Osteoblast (primary cell): ENCODE data around the gene CPNE9. TPM values are rescaled to one million over a fixed set of nuclear protein-coding genes. Genes with fewer than 3 reads are reported as not detected.

Source experiments
- DNase-seq: peaks from one replicate; pipeline ENCODE4 v3.0.0; 2011; ENCODE audit warnings: low spot score, mixed read lengths; ENCODE audit not compliant: insufficient read length; ENCODE audit errors: missing footprints
- H2AFZ ChIP-seq: 2 replicates; pipeline ENCODE4 v1.6.0; 2011; ENCODE audit warnings: mild to moderate bottlenecking, low read length
- H3K27ac ChIP-seq: 2 replicates; pipeline ENCODE4 v1.5.1; 2011; ENCODE audit warnings: mild to moderate bottlenecking, low read depth, low read length, moderate library complexity
- H3K27me3 ChIP-seq: 2 replicates; pipeline ENCODE4 v1.6.0; 2012; ENCODE audit warnings: mild to moderate bottlenecking, control low read depth, inconsistent platforms, low read length, moderate library complexity; ENCODE audit not compliant: insufficient read depth
- H3K36me3 ChIP-seq: 2 replicates; pipeline ENCODE4 v1.5.1; 2011; ENCODE audit warnings: mild to moderate bottlenecking, low read length, control low read depth, moderate library complexity; ENCODE audit not compliant: insufficient read depth
- H3K4me1 ChIP-seq: 2 replicates; pipeline ENCODE4 v1.5.1; 2011; ENCODE audit warnings: mild to moderate bottlenecking, low read length, control low read depth, moderate library complexity; ENCODE audit not compliant: insufficient read depth
- H3K4me2 ChIP-seq: 2 replicates; pipeline ENCODE4 v1.6.0; 2011; ENCODE audit warnings: mild to moderate bottlenecking, low read length; ENCODE audit not compliant: insufficient read depth
- H3K4me3 ChIP-seq: fragments of 200-600 bp; sonication (generic); 3 replicates; pipeline ENCODE4 v1.5.1; 2012; ENCODE audit warnings: mild to moderate bottlenecking, low read length, inconsistent platforms; ENCODE audit not compliant: insufficient read depth
- H3K79me2 ChIP-seq: 2 replicates; pipeline ENCODE4 v1.6.0; 2012; ENCODE audit warnings: mild to moderate bottlenecking, low read length, control low read depth, inconsistent platforms; ENCODE audit not compliant: insufficient read depth
- H3K9me3 ChIP-seq: 2 replicates; pipeline ENCODE4 v1.5.1; 2011; ENCODE audit warnings: low read depth, low read length, control low read depth
- H4K20me1 ChIP-seq: 2 replicates; pipeline ENCODE4 v1.6.0; 2012; ENCODE audit warnings: mild to moderate bottlenecking, low read length, control low read depth; ENCODE audit not compliant: insufficient read depth
- total RNA-seq: library from RNA; depleted of rRNA; stranded (reverse); fragments of >200 nt; gene quantifications from 2 replicates; pipeline ENCODE4 v1.2.3, GENCODE V29; 2012
- TF ChIP-seq, protein P1 (sequence below): IDR thresholded peaks from 2 replicates; pipeline ENCODE4 v1.5.1; 2011; ENCODE audit warnings: mild to moderate bottlenecking, low read depth, low read length, moderate library complexity; ENCODE audit errors: extremely low read depth

The CPNE9 gene
- total RNA-seq, 1 donor, result not detected

DNA sequence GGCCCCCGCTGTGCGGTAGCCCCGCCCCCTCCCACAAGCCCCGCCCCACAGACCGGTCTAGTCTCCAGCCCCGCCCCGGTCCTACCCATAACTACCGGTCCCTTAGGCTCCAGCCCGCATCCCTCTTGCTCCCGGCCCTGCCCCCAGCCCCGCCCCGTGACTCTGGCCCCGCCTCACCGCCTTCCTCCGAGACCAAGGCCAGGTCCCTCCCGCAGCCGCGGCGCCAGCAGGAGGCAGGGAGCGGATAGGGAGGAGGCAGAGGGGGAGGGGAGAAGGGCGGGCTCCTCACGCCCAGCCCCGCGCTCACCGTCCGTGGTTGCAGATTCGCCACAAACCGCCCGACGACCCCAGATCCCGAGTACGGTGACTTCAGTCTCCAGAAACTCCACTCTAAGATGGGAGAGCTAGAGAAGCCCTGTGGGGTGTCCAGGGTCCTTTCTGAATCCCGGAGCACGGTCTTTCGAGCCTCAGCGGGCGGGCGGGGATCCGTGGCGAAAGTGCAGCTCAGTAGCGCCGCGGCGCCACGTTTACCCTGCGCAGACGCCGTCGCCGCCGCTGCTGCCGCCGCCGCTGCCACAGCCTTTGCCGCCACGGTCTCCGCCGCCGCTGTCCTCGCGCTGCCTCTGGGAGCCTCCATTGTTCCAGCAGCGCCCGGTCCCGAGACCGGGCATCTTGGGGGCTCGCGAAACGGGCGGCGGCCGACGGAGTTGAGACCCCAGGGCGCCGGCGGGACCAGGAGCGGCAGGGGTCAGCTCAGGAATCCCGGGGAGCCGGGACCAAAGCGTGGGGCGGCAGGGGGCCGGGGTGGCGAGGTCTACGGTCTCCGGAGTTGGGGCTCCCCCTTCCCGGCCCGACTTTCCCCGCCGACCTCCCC, 27.8 kb downstream of the CPNE9 start, which contains the start of gene BRPF1:
Gene BRPF1, plus strand, starts transcription at position 530 of the 874 bp plus-strand sequence. CDS start 2,406 bp downstream, outside the sequence.
- Histone ChIP-seq H3K4me1 (peaks cover 21% of the 10 kb centered on the region), H3K27ac (peak within 1 kb of the TSS; percentile 99), H3K9me3 (no peaks in the 10 kb centered on the region), H4K20me1 (peaks cover 27% of the 10 kb centered on the region), H3K27me3 (no peaks in the 10 kb centered on the region), H3K36me3 (peaks cover 18% of the 10 kb centered on the region), H3K4me2 (peak within 1 kb of the TSS; percentile 97), H2AFZ (peak within 1 kb of the TSS; percentile 97), H3K4me3 (peak within 1 kb of the TSS; percentile 91), H3K79me2 (peaks cover 46% of the 10 kb centered on the region)
- peak; percentile 100 for DNase-seq
- TF ChIP-seq, protein P1, sequence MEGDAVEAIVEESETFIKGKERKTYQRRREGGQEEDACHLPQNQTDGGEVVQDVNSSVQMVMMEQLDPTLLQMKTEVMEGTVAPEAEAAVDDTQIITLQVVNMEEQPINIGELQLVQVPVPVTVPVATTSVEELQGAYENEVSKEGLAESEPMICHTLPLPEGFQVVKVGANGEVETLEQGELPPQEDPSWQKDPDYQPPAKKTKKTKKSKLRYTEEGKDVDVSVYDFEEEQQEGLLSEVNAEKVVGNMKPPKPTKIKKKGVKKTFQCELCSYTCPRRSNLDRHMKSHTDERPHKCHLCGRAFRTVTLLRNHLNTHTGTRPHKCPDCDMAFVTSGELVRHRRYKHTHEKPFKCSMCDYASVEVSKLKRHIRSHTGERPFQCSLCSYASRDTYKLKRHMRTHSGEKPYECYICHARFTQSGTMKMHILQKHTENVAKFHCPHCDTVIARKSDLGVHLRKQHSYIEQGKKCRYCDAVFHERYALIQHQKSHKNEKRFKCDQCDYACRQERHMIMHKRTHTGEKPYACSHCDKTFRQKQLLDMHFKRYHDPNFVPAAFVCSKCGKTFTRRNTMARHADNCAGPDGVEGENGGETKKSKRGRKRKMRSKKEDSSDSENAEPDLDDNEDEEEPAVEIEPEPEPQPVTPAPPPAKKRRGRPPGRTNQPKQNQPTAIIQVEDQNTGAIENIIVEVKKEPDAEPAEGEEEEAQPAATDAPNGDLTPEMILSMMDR, result no peak

DNA sequence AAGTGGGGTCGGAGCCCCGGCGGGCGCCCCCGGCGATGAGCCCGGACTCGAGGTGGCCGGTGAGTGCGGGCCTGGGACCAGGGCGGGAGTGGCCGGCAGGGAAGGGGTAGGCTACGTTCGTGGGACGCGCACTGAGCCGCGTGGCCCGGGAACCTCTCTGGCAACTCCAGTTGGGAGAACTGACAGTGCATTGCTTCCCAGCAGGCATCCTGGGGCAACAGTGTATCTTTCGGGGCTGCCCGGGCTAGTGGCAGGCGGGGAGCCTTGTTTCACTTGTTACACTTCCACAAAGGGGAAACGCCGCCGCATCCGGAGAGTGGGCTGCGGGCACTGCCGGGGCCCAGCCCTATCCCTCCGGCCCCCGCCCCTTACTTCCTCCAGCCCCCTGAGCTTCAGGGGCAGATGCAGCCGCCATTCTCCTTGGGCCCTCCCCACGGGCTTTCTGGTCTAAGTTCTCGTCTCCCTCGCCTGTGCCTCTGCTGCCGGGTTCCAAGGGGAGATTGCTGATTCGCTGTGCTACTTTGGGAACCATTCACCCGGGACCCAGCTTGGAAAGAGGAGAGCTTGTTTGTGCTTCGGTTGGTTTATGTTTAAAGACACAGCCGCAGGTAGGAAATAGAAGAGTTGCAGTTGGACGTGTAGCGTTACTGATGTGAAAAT, 28.6 kb downstream of the CPNE9 start:
- Histone ChIP-seq H4K20me1 (peaks cover 33% of the 10 kb centered on the region), H3K4me1 (peaks cover 21% of the 10 kb centered on the region), H3K4me2 (peak overlapping the region; percentile 80), H3K36me3 (peaks cover 23% of the 10 kb centered on the region), H3K4me3 (peak overlapping the region; percentile 91), H3K27me3 (no peaks in the 10 kb centered on the region), H3K9me3 (no peaks in the 10 kb centered on the region), H3K79me2 (peaks cover 54% of the 10 kb centered on the region), H2AFZ (peak overlapping the region; percentile 97), H3K27ac (peak overlapping the region; percentile 99)
- TF ChIP-seq, protein P1, result no peak
- DNase-seq, result peak; percentile 92

DNA sequence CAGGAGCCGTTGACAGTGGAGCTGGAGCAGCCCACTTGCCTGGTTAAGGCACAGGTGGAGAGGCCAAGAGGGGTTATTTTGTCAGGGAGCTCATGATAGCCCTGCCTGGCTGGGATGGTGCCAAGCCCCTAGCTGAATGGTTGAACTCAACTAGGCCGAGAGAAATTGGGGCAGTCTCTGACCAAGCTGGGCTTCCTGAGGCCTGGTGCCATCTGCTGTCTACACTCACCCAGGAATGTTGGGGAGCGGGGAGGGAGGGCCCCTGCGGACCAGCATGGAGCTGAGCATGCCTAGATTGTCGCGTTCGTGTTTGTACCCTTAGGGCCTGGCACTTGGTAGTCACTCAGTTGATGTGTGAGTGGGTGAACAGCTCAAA, 29.1 kb downstream of the CPNE9 start:
- peaks cover 35% of the 10 kb centered on the region for H4K20me1 ChIP-seq
- H3K4me3 ChIP-seq, result peak overlapping the region; percentile 91
- peaks cover 19% of the 10 kb centered on the region for H3K4me1 ChIP-seq
- peaks cover 28% of the 10 kb centered on the region for H3K36me3 ChIP-seq
- peak overlapping the region; percentile 80 for H3K4me2 ChIP-seq
- H3K27me3 ChIP-seq, result no peaks in the 10 kb centered on the region
- no peaks in the 10 kb centered on the region for H3K9me3 ChIP-seq
- DNase-seq, result no peak
- peak overlapping the region; percentile 99 for H3K27ac ChIP-seq
- no peak overlapping the region for H2AFZ ChIP-seq
- TF ChIP-seq, protein P1, result no peak
- H3K79me2 ChIP-seq, result peaks cover 59% of the 10 kb centered on the region

DNA sequence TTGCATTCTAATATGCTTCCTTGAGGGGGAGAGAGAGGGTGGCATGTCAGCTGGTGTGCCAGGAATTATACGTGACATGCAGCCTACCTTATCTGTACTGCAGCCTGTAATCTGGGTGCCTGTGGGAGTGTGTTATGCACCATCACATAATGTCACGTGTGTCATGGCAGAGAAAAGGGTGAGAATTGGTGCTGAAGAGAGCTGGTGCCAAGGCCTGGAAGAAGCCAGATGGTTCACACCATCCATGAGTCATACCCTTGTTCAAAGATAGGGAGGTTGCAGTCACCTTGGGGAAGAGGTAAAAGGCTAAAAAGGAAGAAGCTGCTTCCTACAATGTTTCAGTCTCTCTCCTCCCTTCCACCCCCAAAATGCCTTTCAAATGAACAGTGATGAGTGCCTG, 33.2 kb downstream of the CPNE9 start:
- Histone ChIP-seq H3K79me2 (peaks cover 75% of the 10 kb centered on the region), H3K27me3 (no peaks in the 10 kb centered on the region), H3K27ac (no peak overlapping the region), H2AFZ (no peak overlapping the region), H3K9me3 (no peaks in the 10 kb centered on the region), H3K4me3 (no peak overlapping the region), H3K36me3 (peaks cover 67% of the 10 kb centered on the region), H3K4me1 (peaks cover 10% of the 10 kb centered on the region), H3K4me2 (no peak overlapping the region), H4K20me1 (peaks cover 46% of the 10 kb centered on the region)
- no peak for DNase-seq
- TF ChIP-seq, protein P1, result no peak
